HL-60 (cell line): ENCODE measurements around the gene SAFB.

Source experiments
- DNase-seq, 2 experiments: peaks; one replicate each; pipeline ENCODE4 v3.0.0-alpha.2; 2010 to 2020; ENCODE audit warnings: low read depth in 1 of 2, low spot score in 1 of 2
- H3K27ac ChIP-seq: fragments of 250-450 bp; sonication (Bioruptor Pico); replicated peaks from 2 replicates; pipeline ENCODE4 v1.5.1; 2020; ENCODE audit warnings: mild to moderate bottlenecking, moderate library complexity
- H3K27me3 ChIP-seq: fragments of 250-450 bp; sonication (Bioruptor Pico); 2 replicates; pipeline ENCODE4 v1.5.1; 2021; ENCODE audit warnings: mild to moderate bottlenecking, moderate library complexity; ENCODE audit not compliant: insufficient read depth, poor library complexity, severe bottlenecking
- H3K4me3 ChIP-seq: replicated peaks from 2 replicates; pipeline ENCODE4 v1.5.1; 2011; ENCODE audit warnings: mild to moderate bottlenecking, control low read depth, low read length; ENCODE audit not compliant: insufficient read depth
- CTCF ChIP-seq: IDR thresholded peaks from one replicate; pipeline ENCODE4 v1.5.1; 2011; ENCODE audit warnings: low read length, control low read depth, inconsistent platforms; ENCODE audit not compliant: insufficient read depth
- GABPA ChIP-seq: IDR thresholded peaks from 2 replicates; pipeline ENCODE4 v1.6.1; 2012; ENCODE audit warnings: low read depth
- POLR2AphosphoS5 ChIP-seq: IDR thresholded peaks from 2 replicates; pipeline ENCODE4 v1.6.1; 2012; ENCODE audit warnings: low read depth
- REST ChIP-seq: IDR thresholded peaks from 2 replicates; pipeline ENCODE4 v1.6.1; 2012; ENCODE audit warnings: low read depth; ENCODE audit not compliant: insufficient replicate concordance
- SPI1 ChIP-seq: IDR thresholded peaks from 2 replicates; pipeline ENCODE4 v1.6.1; 2012; ENCODE audit warnings: low read depth, mild to moderate bottlenecking, borderline replicate concordance

Gene SAFB

DNA sequence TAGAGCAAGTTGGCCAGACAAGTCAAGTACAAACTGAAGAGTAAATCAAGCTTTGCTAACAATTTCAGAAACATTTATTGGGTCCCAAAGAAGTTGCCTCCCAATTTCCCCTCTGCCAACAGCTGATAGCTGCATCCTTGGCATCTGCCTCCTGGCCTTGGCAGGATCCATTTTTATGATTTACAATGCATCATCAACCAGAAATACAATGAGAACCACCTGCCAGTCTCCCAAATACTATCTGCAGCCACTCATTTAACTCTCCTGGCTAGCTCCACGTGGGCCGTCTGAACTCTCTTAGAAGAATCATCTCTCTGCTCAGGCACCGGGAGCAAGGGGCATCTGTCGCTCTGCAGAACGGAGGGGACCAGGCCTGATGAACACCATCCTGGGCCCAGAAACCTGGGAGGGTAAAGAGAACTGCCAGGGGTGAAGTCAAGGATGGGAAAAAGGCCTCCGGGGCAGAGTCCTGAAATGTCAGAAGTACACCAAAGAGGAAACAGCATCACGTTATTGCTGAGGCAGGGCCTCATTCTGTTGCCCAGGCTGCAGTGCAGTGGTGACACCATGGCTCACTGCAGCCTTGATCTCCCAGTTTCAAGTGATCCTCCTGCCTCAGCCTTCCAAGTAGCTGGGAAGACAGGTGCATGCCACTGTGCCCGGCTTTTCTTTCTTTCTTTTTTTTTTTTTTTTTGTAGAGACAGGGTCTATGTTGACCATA lies 94.5 kb downstream of the SAFB start:
- Histone ChIP-seq H3K27me3 (no peaks in the 10 kb centered on the region), H3K4me3 (peak overlapping the region; percentile 92), H3K27ac (no peak overlapping the region)
- DNase-seq: no peak
- TF ChIP-seq POLR2AphosphoS5: no peak
- TF ChIP-seq GABPA: no peak
- TF ChIP-seq REST: no peak
- TF ChIP-seq SPI1: no peak
- TF ChIP-seq CTCF: no peak
